ENCODE data around the gene SLC2A4. TPM values are rescaled to one million over a fixed set of nuclear protein-coding genes. Genes with fewer than 3 reads are reported as not detected.

SLC2A4 gene
- total RNA-seq, 4 donors from 2014 or later: 144 to 197 (median 157) TPM

DNA sequence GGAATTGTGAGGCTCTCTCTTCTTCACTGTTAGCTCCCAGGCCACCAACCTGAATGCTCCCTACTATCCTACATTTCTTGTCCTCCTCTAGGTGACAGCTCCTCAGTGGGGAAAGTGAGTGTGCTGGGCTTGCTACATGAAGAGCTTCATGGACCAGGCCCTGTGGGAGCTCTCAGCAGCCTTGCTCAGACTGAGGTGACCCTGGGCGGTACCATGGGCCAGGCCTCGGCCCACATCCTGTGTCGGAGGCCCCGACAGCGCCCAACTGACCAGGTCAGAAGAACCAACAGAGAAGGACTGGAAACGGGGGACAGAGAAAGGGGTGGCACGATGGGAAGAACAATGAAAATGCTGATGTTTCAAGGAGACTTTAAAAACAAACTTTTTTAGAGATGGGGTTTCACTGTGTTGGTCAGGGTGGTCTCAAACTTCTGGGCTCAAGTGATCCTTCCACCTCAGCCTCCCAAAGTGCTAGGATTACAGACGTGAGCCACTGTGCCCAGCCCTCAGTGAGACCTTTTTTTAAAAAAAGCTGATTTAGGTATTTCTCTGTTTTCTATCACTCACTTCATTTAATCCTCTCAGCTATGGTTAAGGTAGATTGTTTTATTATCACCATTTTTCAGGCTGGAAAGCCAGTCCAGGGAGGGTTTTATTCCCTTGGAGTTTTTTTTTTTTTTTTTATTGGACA, 24.6 kb upstream of the SLC2A4 start:
- intact Hi-C loops (cut with DNase I): loop anchor here (10.0 kb wide), 1 partner anchor 298 kb away; the partner anchor contains the start of gene TNFSF13
- no peak overlapping the region for H3K4me3 ChIP-seq
- H3K27me3 ChIP-seq: peaks cover 6 to 17% (median 12%) of the 10 kb centered on the region in 4 donors
- peaks cover 40 to 60% (median 57%) of the 10 kb centered on the region in 4 donors for H3K36me3 ChIP-seq
- no peaks in the 10 kb centered on the region for H3K9me3 ChIP-seq
- DNase-seq (ENCODE audit: extremely low spot score): no peak
- peaks cover 22 to 35% (median 27%) of the 10 kb centered on the region in 4 donors for H3K4me1 ChIP-seq
- 89% methylated on average over 8 of the region's 8 CpGs for WGBS
- H3K27ac ChIP-seq (replicated peaks in 1 of 4): no peak overlapping the region
- TF ChIP-seq EP300 (IDR thresholded peaks at IDR 0.05) (no peak), POLR2A (IDR thresholded peaks at IDR 0.05; ENCODE audit: low read depth) (no peak), POLR2AphosphoS5 (IDR thresholded peaks at IDR 0.05) (no peak)
- TF ChIP-seq, protein P1, sequence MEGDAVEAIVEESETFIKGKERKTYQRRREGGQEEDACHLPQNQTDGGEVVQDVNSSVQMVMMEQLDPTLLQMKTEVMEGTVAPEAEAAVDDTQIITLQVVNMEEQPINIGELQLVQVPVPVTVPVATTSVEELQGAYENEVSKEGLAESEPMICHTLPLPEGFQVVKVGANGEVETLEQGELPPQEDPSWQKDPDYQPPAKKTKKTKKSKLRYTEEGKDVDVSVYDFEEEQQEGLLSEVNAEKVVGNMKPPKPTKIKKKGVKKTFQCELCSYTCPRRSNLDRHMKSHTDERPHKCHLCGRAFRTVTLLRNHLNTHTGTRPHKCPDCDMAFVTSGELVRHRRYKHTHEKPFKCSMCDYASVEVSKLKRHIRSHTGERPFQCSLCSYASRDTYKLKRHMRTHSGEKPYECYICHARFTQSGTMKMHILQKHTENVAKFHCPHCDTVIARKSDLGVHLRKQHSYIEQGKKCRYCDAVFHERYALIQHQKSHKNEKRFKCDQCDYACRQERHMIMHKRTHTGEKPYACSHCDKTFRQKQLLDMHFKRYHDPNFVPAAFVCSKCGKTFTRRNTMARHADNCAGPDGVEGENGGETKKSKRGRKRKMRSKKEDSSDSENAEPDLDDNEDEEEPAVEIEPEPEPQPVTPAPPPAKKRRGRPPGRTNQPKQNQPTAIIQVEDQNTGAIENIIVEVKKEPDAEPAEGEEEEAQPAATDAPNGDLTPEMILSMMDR (IDR thresholded peaks at IDR 0.05): no peak

DNA sequence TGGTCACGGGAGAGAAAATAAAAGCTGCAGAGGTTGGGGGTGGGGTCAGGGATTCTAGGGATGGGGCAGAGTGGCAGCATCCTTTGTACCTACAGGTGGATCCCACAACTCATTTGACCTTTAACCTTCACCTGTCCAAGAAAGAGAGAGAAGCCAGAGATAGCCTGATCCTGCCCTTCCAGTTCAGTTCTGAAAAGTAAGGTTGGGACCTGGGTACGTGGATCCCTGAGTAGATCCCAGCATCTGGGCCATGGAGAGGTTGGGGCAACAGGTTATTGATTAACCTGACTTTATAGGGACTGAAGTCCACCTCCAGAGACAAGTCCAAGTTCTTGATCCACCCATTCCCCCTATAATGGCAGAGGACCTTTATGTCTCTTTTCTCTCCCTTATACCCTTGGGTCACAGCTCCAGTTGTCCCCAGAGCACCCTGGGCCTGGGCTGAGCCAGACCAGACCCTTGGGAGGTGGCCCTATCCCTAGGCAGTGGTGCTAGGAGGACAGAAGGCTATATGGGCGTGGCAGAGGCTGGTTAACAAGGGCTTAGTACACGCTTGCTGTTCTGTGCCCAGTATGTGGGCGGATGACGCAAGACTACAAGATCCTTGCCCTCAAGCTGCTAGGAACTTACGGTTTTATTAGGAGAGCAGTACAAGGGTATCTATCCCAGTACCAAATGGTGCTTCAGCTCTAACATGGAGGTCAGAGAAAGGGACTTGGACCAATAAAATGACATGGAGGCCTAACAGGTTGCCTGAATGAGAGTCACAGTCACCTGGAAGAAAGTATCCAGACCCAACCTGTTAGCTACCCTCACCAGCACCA, 22.6 kb upstream of the SLC2A4 start:
- no peak for DNase-seq (ENCODE audit: extremely low spot score)
- WGBS: 84% methylated on average over 7 of the region's 7 CpGs
- intact Hi-C loops (cut with DNase I): loop anchor here (10.0 kb wide), 1 partner anchor 296 kb away; the partner anchor contains the start of gene TNFSF13

DNA sequence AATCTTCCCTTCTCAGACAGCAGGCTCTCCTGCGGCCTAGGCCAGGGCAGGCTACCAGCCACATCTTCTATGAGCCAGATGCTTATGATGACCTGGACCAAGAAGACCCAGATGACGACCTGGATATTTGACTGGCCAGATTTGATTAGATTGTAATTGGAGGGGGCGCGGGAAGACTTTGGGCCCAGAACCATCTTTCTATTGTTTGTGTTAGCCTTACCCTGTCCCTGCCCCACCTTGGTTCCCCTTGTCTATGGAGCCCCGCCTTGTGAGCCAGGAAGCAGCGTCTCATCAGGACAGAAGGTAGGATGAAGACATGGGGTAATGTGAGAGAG, 22.0 kb upstream of the SLC2A4 start:
- H3K9me3 ChIP-seq: no peaks in the 10 kb centered on the region
- 94% methylated on average over 6 of the region's 6 CpGs for WGBS
- no peak overlapping the region for H3K27ac ChIP-seq (replicated peaks in 1 of 4)
- peaks cover 25 to 40% (median 30%) of the 10 kb centered on the region in 4 donors for H3K4me1 ChIP-seq
- peaks cover 38 to 52% (median 51%) of the 10 kb centered on the region in 4 donors for H3K36me3 ChIP-seq
- TF ChIP-seq POLR2AphosphoS5 (IDR thresholded peaks at IDR 0.05): no peak
- TF ChIP-seq POLR2A (IDR thresholded peaks at IDR 0.05; ENCODE audit: low read depth): no peak
- TF ChIP-seq EP300 (IDR thresholded peaks at IDR 0.05): no peak
- TF ChIP-seq, protein P1 (IDR thresholded peaks at IDR 0.05): no peak
- DNase-seq (ENCODE audit: extremely low spot score): no peak
- no peak overlapping the region for H3K4me3 ChIP-seq
- H3K27me3 ChIP-seq: peaks cover 17 to 43% (median 35%) of the 10 kb centered on the region in 4 donors
- intact Hi-C loops (cut with DNase I): loop anchor here (10.0 kb wide), 1 partner anchor 295 kb away; the partner anchor contains the start of gene TNFSF13

More for the DNA sequence above, 22.6 kb upstream of the SLC2A4 start:
- Histone ChIP-seq H3K36me3 (peaks cover 40 to 58% (median 57%) of the 10 kb centered on the region in 4 donors), H3K4me1 (peaks cover 25 to 40% (median 30%) of the 10 kb centered on the region in 4 donors), H3K9me3 (no peaks in the 10 kb centered on the region), H3K27me3 (peaks cover 17 to 37% (median 32%) of the 10 kb centered on the region in 4 donors), H3K27ac (replicated peaks in 1 of 4) (no peak overlapping the region), H3K4me3 (no peak overlapping the region)
- TF ChIP-seq POLR2AphosphoS5 (IDR thresholded peaks at IDR 0.05): no peak
- no peak for TF ChIP-seq EP300 (IDR thresholded peaks at IDR 0.05)
- TF ChIP-seq POLR2A (IDR thresholded peaks at IDR 0.05; ENCODE audit: low read depth): no peak
- TF ChIP-seq, protein P1 (IDR thresholded peaks at IDR 0.05): no peak

DNA sequence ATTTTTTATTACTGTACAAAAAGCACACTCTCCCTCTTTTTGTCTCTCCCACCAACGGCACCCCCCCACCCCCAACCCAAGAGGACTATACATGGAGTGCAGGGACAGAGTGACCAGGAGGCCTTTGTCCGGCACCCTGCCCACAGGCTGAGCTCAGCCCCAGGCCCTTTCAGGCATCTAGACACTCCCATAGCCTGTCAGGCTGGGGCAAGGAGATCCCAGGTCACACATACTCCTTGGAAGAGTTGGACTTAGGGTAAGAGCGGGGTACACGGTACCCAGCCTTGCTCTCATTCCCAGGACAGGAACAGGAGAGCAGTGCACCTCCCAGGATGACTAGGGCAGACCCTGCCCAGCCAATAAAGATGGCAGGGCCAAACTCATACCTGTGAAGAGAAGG, 21.4 kb upstream of the SLC2A4 start:
- intact Hi-C loops (cut with DNase I): no loop called here
- Histone ChIP-seq H3K27me3 (peaks cover 17 to 49% (median 36%) of the 10 kb centered on the region in 4 donors), H3K36me3 (peaks cover 32 to 47% (median 45%) of the 10 kb centered on the region in 4 donors), H3K4me3 (no peak overlapping the region), H3K27ac (replicated peaks in 1 of 4) (no peak overlapping the region), H3K9me3 (no peaks in the 10 kb centered on the region), H3K4me1 (peaks cover 25 to 40% (median 30%) of the 10 kb centered on the region in 4 donors)
- TF ChIP-seq EP300 (IDR thresholded peaks at IDR 0.05) (no peak), POLR2A (IDR thresholded peaks at IDR 0.05; ENCODE audit: low read depth) (no peak)
- TF ChIP-seq, protein P1 (IDR thresholded peaks at IDR 0.05): no peak
- no peak for DNase-seq (ENCODE audit: extremely low spot score)
- WGBS: 84% methylated on average over 3 of the region's 4 CpGs

All from esophagus muscularis mucosa (tissue), 4 donors.